Choroid plexus epithelial cell (primary cell): ENCODE data around the gene CITED2.

Experiments used
- DNase-seq: peaks from one replicate; pipeline ENCODE4 v3.0.0-alpha.2; 2010; ENCODE audit warnings: low read depth
- H3K4me3 ChIP-seq: 2 replicates; pipeline ENCODE4 v1.5.1; 2011; ENCODE audit warnings: low read depth, mild to moderate bottlenecking, control low read depth, low read length, moderate library complexity
- CTCF ChIP-seq: conservative IDR thresholded peaks from 2 replicates; pipeline ENCODE4 v1.5.1; 2011; ENCODE audit warnings: low read depth, mild to moderate bottlenecking, control low read depth, inconsistent platforms, low read length, moderate library complexity

CITED2 gene

GRCh38 chr6:139349464-139350020, 24.9 kb downstream of the CITED2 start:
- H3K4me3 ChIP-seq = no peak overlapping the region
- DNase-seq = no peak
- TF ChIP-seq CTCF = no peak

GRCh38 chr6:139346392-139346791, 28.1 kb downstream of the CITED2 start:
- TF ChIP-seq CTCF = no peak
- DNase-seq = no peak
- H3K4me3 ChIP-seq = no peak overlapping the region

GRCh38 chr6:139344186-139344963, 30.1 kb downstream of the CITED2 start:
- H3K4me3 ChIP-seq = no peak overlapping the region
- no peak for TF ChIP-seq CTCF
- DNase-seq = no peak

- no peak overlapping the region for H3K4me3 ChIP-seq
- no peak for TF ChIP-seq CTCF
Observed at GRCh38 chr6:139343052-139343750, 31.2 kb downstream of the CITED2 start.

GRCh38 chr6:139341060-139341459, 33.4 kb downstream of the CITED2 start:
- no peak for TF ChIP-seq CTCF
- no peak overlapping the region for H3K4me3 ChIP-seq
- DNase-seq = no peak

More at GRCh38 chr6:139343052-139343750, 31.2 kb downstream of the CITED2 start:
- no peak for DNase-seq

GRCh38 chr6:139338795-139339194, 35.7 kb downstream of the CITED2 start:
- no peak for TF ChIP-seq CTCF
- DNase-seq = peak; percentile 78
- H3K4me3 ChIP-seq = no peak overlapping the region

- no peak for TF ChIP-seq CTCF
- DNase-seq = no peak
Observed at GRCh38 chr6:139337830-139338229, 36.6 kb downstream of the CITED2 start.

More at GRCh38 chr6:139337830-139338229, 36.6 kb downstream of the CITED2 start:
- no peak overlapping the region for H3K4me3 ChIP-seq
